A673 (cell line): ENCODE results near the gene LIMS1. TPM values are rescaled to one million over a fixed set of nuclear protein-coding genes. Genes with fewer than 3 reads are reported as not detected.

ENCODE experiments used
- BruUV-seq: library from RNA; stranded (reverse); fragments of 400-500 nt; replicated peaks from 2 replicates; lab custom pipeline; 2021; lab: Mats Ljungman, UMichigan
- CTCF ChIA-PET: fragments of 300-600 bp; sonication (Branson Sonifier 250); formaldehyde crosslinking; loops from one replicate; lab custom pipeline; 2022; ENCODE audit warnings: antibody characterized with exemption; lab: Charles Lee
- POLR2A ChIA-PET: fragments of 300-600 bp; sonication (Branson Sonifier 250); formaldehyde crosslinking; loops from one replicate; lab custom pipeline; 2022; ENCODE audit warnings: antibody characterized with exemption; ENCODE audit not compliant: low non-redundant PET; lab: Charles Lee
- DNase-seq: peaks from one replicate; pipeline ENCODE4 v3.0.0-alpha.2; 2015; ENCODE audit warnings: low spot score
- H3K27ac ChIP-seq: fragments of 200-600 bp; sonication (generic); 2 replicates; pipeline ENCODE4 v1.5.1; 2016; ENCODE audit warnings: mixed run types, low read depth, mild to moderate bottlenecking, mixed read lengths, antibody characterized with exemption, low read length; ENCODE audit not compliant: poor library complexity, severe bottlenecking
- H3K27me3 ChIP-seq: fragments of 200-600 bp; sonication (generic); replicated peaks from 2 replicates; pipeline ENCODE4 v1.6.1; 2017; ENCODE audit warnings: mixed run types, low read depth, mild to moderate bottlenecking, mixed read lengths, antibody characterized with exemption, low read length; ENCODE audit not compliant: insufficient read depth, poor library complexity
- H3K36me3 ChIP-seq: fragments of 200-600 bp; sonication (generic); 2 replicates; pipeline ENCODE4 v1.6.1; 2016; ENCODE audit warnings: mixed run types, mild to moderate bottlenecking, mixed read lengths, antibody characterized with exemption, low read length; ENCODE audit not compliant: insufficient read depth, poor library complexity, severe bottlenecking
- H3K4me1 ChIP-seq: fragments of 200-600 bp; sonication (generic); 2 replicates; pipeline ENCODE4 v1.6.1; 2017; ENCODE audit warnings: mixed run types, mild to moderate bottlenecking, mixed read lengths, antibody characterized with exemption, low read length; ENCODE audit not compliant: insufficient read depth, poor library complexity, severe bottlenecking
- H3K4me3 ChIP-seq: fragments of 200-600 bp; sonication (generic); 2 replicates; pipeline ENCODE4 v1.5.1; 2016; ENCODE audit warnings: low read depth, mixed run types, mild to moderate bottlenecking, mixed read lengths, low read length; ENCODE audit not compliant: poor library complexity, severe bottlenecking
- H3K9me3 ChIP-seq: fragments of 200-600 bp; sonication (generic); 2 replicates; pipeline ENCODE4 v1.6.1; 2016; ENCODE audit warnings: mixed run types, low read depth, mild to moderate bottlenecking, mixed read lengths, antibody characterized with exemption, low read length; ENCODE audit not compliant: poor library complexity, severe bottlenecking
- EZH2 ChIP-seq: fragments of 200-600 bp; sonication (generic); IDR thresholded peaks from 2 replicates; pipeline ENCODE4 v1.6.1; 2017; ENCODE audit warnings: borderline replicate concordance, low read depth, mild to moderate bottlenecking, mixed read lengths, antibody characterized with exemption, low read length; ENCODE audit not compliant: poor library complexity, severe bottlenecking
- intact Hi-C: fragments of 100-400 bp; cut with micrococcal nuclease; formaldehyde crosslinking; loops from one replicate; pipeline ENCODE4 v1.10.0; 2022; ENCODE audit not compliant: unreplicated experiment
- total RNA-seq: library from RNA; stranded (reverse); gene quantifications from 2 replicates; pipeline ENCODE4 v1.2.3, GENCODE V29; 2021
- TF ChIP-seq, protein P1 (sequence below): fragments of 300-800, 200-600 bp; sonication (generic); conservative IDR thresholded peaks from 2 replicates; pipeline ENCODE4 v1.5.1; 2017; ENCODE audit warnings: low read depth, mild to moderate bottlenecking, antibody characterized with exemption, low read length, moderate library complexity, mixed read lengths

Gene LIMS1
- total RNA-seq, 1 experiment from 2014 or later: 43.9 TPM

DNA sequence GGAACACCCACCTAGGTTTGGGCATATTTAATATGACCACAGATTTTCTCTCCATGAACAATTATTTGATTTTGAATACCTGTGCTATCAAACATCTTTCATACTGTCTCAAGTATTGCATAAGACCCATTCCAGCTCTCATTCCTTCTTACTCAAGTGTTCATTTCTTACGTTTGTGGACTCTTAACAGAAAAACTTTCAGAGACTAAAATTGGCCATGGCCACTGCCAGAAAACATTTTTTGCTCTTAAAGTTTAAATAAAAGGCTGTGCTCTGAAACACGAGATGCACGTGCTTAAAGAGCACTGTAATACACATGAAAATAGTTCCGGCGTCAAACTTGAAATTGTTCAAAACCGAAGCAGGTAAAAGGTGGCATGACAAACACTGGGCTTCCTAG, 89.3 kb downstream of the LIMS1 start:
- intact Hi-C loops: no loop called here
- H3K27ac ChIP-seq: no peak overlapping the region
- H3K27me3 ChIP-seq: no peaks in the 10 kb centered on the region
- no peak overlapping the region for H3K4me3 ChIP-seq
- BruUV-seq: no TSS peak
- TF ChIP-seq, protein P1, sequence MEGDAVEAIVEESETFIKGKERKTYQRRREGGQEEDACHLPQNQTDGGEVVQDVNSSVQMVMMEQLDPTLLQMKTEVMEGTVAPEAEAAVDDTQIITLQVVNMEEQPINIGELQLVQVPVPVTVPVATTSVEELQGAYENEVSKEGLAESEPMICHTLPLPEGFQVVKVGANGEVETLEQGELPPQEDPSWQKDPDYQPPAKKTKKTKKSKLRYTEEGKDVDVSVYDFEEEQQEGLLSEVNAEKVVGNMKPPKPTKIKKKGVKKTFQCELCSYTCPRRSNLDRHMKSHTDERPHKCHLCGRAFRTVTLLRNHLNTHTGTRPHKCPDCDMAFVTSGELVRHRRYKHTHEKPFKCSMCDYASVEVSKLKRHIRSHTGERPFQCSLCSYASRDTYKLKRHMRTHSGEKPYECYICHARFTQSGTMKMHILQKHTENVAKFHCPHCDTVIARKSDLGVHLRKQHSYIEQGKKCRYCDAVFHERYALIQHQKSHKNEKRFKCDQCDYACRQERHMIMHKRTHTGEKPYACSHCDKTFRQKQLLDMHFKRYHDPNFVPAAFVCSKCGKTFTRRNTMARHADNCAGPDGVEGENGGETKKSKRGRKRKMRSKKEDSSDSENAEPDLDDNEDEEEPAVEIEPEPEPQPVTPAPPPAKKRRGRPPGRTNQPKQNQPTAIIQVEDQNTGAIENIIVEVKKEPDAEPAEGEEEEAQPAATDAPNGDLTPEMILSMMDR: no peak
- TF ChIP-seq EZH2: no peak
- H3K9me3 ChIP-seq: no peaks in the 10 kb centered on the region
- ChIA-PET POLR2A (interaction anchor here (0.7 kb wide), 1 partner anchor 132 kb away, joined by 3 read pairs; no protein-coding TSS in a partner anchor), CTCF (no interaction called here)
- no peak for DNase-seq
- peaks cover 34% of the 10 kb centered on the region for H3K4me1 ChIP-seq
- H3K36me3 ChIP-seq: no peaks in the 10 kb centered on the region

DNA sequence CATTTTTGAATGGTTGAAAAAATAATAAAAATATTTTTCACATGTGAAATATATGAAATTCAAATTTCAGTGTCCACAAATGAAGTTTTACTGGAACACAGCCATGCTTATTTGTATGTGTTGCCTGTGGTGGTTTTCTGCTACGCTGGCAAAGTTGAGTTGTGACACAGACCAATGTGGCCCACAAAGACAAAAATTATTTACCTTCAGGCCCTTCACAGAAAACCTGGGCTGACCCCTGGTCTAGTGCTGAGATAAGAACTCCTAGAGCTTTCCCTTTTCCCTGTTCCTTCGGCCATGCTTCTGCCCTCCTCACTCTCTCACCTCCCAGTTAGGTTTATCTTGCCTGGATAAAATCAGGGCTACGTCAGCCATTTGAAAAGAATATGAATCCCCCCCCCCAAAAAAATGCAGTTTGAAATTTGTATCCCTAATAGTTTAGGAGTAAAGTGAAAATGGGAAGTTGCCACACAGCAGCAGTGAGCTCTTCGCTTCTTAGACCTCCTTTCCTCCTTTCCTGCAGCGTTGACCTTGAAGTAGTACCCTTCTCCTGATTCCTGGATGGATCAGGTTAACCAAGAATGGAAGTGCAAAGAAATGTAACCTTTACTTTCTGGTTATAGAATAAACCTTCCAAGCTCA, 91.0 kb downstream of the LIMS1 start:
- Histone ChIP-seq H3K4me1 (peaks cover 20% of the 10 kb centered on the region), H3K9me3 (no peaks in the 10 kb centered on the region), H3K36me3 (no peaks in the 10 kb centered on the region), H3K27me3 (no peaks in the 10 kb centered on the region), H3K4me3 (no peak overlapping the region), H3K27ac (no peak overlapping the region)
- intact Hi-C loops: no loop called here
- TF ChIP-seq, protein P1: no peak
- TF ChIP-seq EZH2: no peak
- CTCF ChIA-PET: no interaction called here
- BruUV-seq: no TSS peak
- POLR2A ChIA-PET: no interaction called here
- DNase-seq: no peak

DNA sequence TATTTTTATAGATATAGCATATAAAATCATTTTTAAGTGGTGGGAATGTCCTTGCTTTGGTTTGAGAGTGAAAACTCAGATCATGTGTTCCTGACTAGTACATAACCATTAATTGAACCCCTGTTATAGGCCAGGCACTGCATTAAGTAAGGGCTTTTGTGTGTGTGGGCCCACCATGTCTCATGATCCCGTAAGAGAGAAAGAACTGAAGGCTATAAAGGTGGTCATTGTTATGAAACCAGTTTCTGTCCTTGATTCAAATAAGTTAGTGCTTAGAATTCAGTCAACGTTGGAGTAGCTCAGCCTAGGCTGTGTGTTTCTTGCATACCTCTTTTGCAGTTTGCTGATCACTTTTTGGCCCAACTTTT, 91.5 kb downstream of the LIMS1 start:
- ChIA-PET POLR2A (no interaction called here), CTCF (no interaction called here)
- Histone ChIP-seq H3K4me1 (peaks cover 15% of the 10 kb centered on the region), H3K36me3 (no peaks in the 10 kb centered on the region), H3K27me3 (no peaks in the 10 kb centered on the region), H3K9me3 (no peaks in the 10 kb centered on the region), H3K27ac (no peak overlapping the region), H3K4me3 (no peak overlapping the region)
- DNase-seq: no peak
- TF ChIP-seq EZH2: no peak
- TF ChIP-seq, protein P1: no peak
- intact Hi-C loops: no loop called here
- BruUV-seq: no TSS peak
